BLaER1 (cell line): Measurements from ENCODE around the gene TIMM23.

Experiments
- H3K27ac ChIP-seq: shearing (Covaris generic); formaldehyde crosslinking; 2 replicates; pipeline ENCODE4 v1.8.1; 2022
- H3K27me3 ChIP-seq: shearing (Covaris generic); formaldehyde crosslinking; 2 replicates; pipeline ENCODE4 v1.8.1; 2022
- H3K36me3 ChIP-seq: shearing (Covaris generic); formaldehyde crosslinking; 2 replicates; pipeline ENCODE4 v1.8.1; 2022
- H3K4me1 ChIP-seq: shearing (Covaris generic); formaldehyde crosslinking; 2 replicates; pipeline ENCODE4 v1.8.1; 2022
- H3K4me2 ChIP-seq: shearing (Covaris generic); formaldehyde crosslinking; 2 replicates; pipeline ENCODE4 v1.8.1; 2022
- H3K4me3 ChIP-seq: shearing (Covaris generic); formaldehyde crosslinking; 2 replicates; pipeline ENCODE4 v1.8.1; 2022
- H3K9ac ChIP-seq: shearing (Covaris generic); formaldehyde crosslinking; 2 replicates; pipeline ENCODE4 v1.8.1; 2022
- H3K9me3 ChIP-seq: shearing (Covaris generic); formaldehyde crosslinking; 2 replicates; pipeline ENCODE4 v1.8.1; 2022
- H4K20me1 ChIP-seq: shearing (Covaris generic); formaldehyde crosslinking; 2 replicates; pipeline ENCODE4 v1.8.1; 2022
- Cebpa-rat ChIP-seq: shearing (Covaris generic); IDR thresholded peaks from 2 replicates; pipeline ENCODE4 v1.8.1; 2022

Gene TIMM23

GRCh38 chr10:46025406-46025805 lies 53.1 kb downstream of the TIMM23 start:
- peaks cover 4% of the 10 kb centered on the region; the same call in 1 of the 2 replicates for H3K9me3 ChIP-seq
- H3K36me3 ChIP-seq: peaks cover 32% of the 10 kb centered on the region
- H3K4me3 ChIP-seq: no peak overlapping the region
- H4K20me1 ChIP-seq: peaks cover 98% of the 10 kb centered on the region
- no peak for TF ChIP-seq Cebpa-rat
- no peak overlapping the region for H3K4me2 ChIP-seq
- H3K9ac ChIP-seq: no peak overlapping the region
- H3K27me3 ChIP-seq: no peaks in the 10 kb centered on the region
- H3K27ac ChIP-seq: no peak overlapping the region
- H3K4me1 ChIP-seq: peaks cover 42% of the 10 kb centered on the region

- Histone ChIP-seq H3K4me2 (no peak overlapping the region), H3K4me3 (no peak overlapping the region), H3K27me3 (no peaks in the 10 kb centered on the region), H3K9me3 (peaks cover 4% of the 10 kb centered on the region; the same call in 1 of the 2 replicates), H3K36me3 (peaks cover 32% of the 10 kb centered on the region), H4K20me1 (peaks cover 91% of the 10 kb centered on the region), H3K4me1 (peaks cover 42% of the 10 kb centered on the region), H3K27ac (no peak overlapping the region), H3K9ac (no peak overlapping the region)
- TF ChIP-seq Cebpa-rat: no peak
Observed at GRCh38 chr10:46026106-46026505, 53.8 kb downstream of the TIMM23 start.

GRCh38 chr10:46028584-46029460 lies 56.5 kb downstream of the TIMM23 start:
- Histone ChIP-seq H3K4me3 (peak overlapping the region; percentile 88), H3K27me3 (no peaks in the 10 kb centered on the region), H3K9me3 (no peaks in the 10 kb centered on the region), H3K4me2 (peak overlapping the region; percentile 86), H3K36me3 (peaks cover 27% of the 10 kb centered on the region), H3K27ac (peak overlapping the region; percentile 95), H4K20me1 (peaks cover 63% of the 10 kb centered on the region), H3K9ac (peak overlapping the region; percentile 98), H3K4me1 (peaks cover 39% of the 10 kb centered on the region)
- TF ChIP-seq Cebpa-rat: no peak

- H3K4me3 ChIP-seq: peak overlapping the region; percentile 88
- H3K4me1 ChIP-seq: peaks cover 34% of the 10 kb centered on the region
- H4K20me1 ChIP-seq: peaks cover 56% of the 10 kb centered on the region
- peaks cover 26% of the 10 kb centered on the region for H3K36me3 ChIP-seq
- no peaks in the 10 kb centered on the region for H3K27me3 ChIP-seq
- H3K27ac ChIP-seq: peak overlapping the region; percentile 95
- no peak for TF ChIP-seq Cebpa-rat
- H3K9me3 ChIP-seq: no peaks in the 10 kb centered on the region
- H3K4me2 ChIP-seq: peak overlapping the region; percentile 86
- H3K9ac ChIP-seq: peak overlapping the region; percentile 98
Observed at GRCh38 chr10:46029461-46030030, 57.3 kb downstream of the TIMM23 start.

- peak within 1 kb of the TSS; percentile 98 for H3K9ac ChIP-seq
- H3K4me3 ChIP-seq: peak within 1 kb of the TSS; percentile 88
- H3K9me3 ChIP-seq: no peaks in the 10 kb centered on the region
- no peaks in the 10 kb centered on the region for H3K27me3 ChIP-seq
- H4K20me1 ChIP-seq: peaks cover 49% of the 10 kb centered on the region
- peaks cover 19% of the 10 kb centered on the region for H3K36me3 ChIP-seq
- peak within 1 kb of the TSS; percentile 86 for H3K4me2 ChIP-seq
- peaks cover 34% of the 10 kb centered on the region for H3K4me1 ChIP-seq
- H3K27ac ChIP-seq: peak within 1 kb of the TSS; percentile 95
- no peak for TF ChIP-seq Cebpa-rat
Observed at GRCh38 chr10:46030091-46030937, 58.0 kb downstream of the TIMM23 start, which contains the start of gene NCOA4. Gene NCOA4 (minus strand): TSS chr10:46030623. CDS start chr10:46016680, 13,943 bp downstream.

- H3K9me3 ChIP-seq: no peaks in the 10 kb centered on the region
- no peaks in the 10 kb centered on the region for H3K27me3 ChIP-seq
- peaks cover 33% of the 10 kb centered on the region for H4K20me1 ChIP-seq
- no peak overlapping the region for H3K9ac ChIP-seq
- H3K4me3 ChIP-seq: no peak overlapping the region
- H3K36me3 ChIP-seq: peaks cover 10% of the 10 kb centered on the region
- no peak overlapping the region for H3K27ac ChIP-seq
- peaks cover 34% of the 10 kb centered on the region for H3K4me1 ChIP-seq
- TF ChIP-seq Cebpa-rat: no peak
- H3K4me2 ChIP-seq: 0 out of 2 replicates have a peak overlapping the region, but pooled peaks have one; percentile 7
Observed at GRCh38 chr10:46031648-46032532, 59.6 kb downstream of the TIMM23 start.

GRCh38 chr10:46033602-46034011 lies 61.3 kb downstream of the TIMM23 start:
- H3K27ac ChIP-seq: no peak overlapping the region
- no peaks in the 10 kb centered on the region for H3K9me3 ChIP-seq
- no peak overlapping the region for H3K4me2 ChIP-seq
- no peak overlapping the region for H3K4me3 ChIP-seq
- peaks cover 16% of the 10 kb centered on the region; the same call in 1 of the 2 replicates for H4K20me1 ChIP-seq
- no peaks in the 10 kb centered on the region for H3K27me3 ChIP-seq
- H3K9ac ChIP-seq: no peak overlapping the region
- no peaks in the 10 kb centered on the region for H3K36me3 ChIP-seq
- TF ChIP-seq Cebpa-rat: no peak
- peaks cover 24% of the 10 kb centered on the region for H3K4me1 ChIP-seq

GRCh38 chr10:46035923-46036849 lies 63.9 kb downstream of the TIMM23 start:
- peaks cover 7% of the 10 kb centered on the region; the same call in 1 of the 2 replicates for H3K4me1 ChIP-seq
- no peak overlapping the region for H3K9ac ChIP-seq
- H3K27me3 ChIP-seq: no peaks in the 10 kb centered on the region
- H3K4me3 ChIP-seq: no peak overlapping the region
- H3K36me3 ChIP-seq: no peaks in the 10 kb centered on the region
- H3K4me2 ChIP-seq: no peak overlapping the region
- H4K20me1 ChIP-seq: no peaks in the 10 kb centered on the region
- no peaks in the 10 kb centered on the region for H3K9me3 ChIP-seq
- no peak for TF ChIP-seq Cebpa-rat
- no peak overlapping the region for H3K27ac ChIP-seq
